GM12878 (cell line): ENCODE measurements around the gene C1orf141. TPM values are rescaled to one million over a fixed set of nuclear protein-coding genes. Genes with fewer than 3 reads are reported as not detected.

Experiments
- BHLHE40 ChIP-seq, 2 experiments: fragments of 450-650 bp in 1 of 2; IDR thresholded peaks; 2 replicates each; pipeline ENCODE4 v1.6.1; 2011 to 2017; ENCODE audit warnings: low read depth in 2 of 2, borderline replicate concordance in 1 of 2, improper control_type of control experiment in 1 of 2, low read length in 1 of 2, mild to moderate bottlenecking in 1 of 2
- CBX3 ChIP-seq: fragments of 200-600 bp; sonication (generic); IDR thresholded peaks from 2 replicates; pipeline ENCODE4 v1.6.1; 2016; ENCODE audit warnings: low read depth, borderline replicate concordance
- CHD2 ChIP-seq: IDR thresholded peaks from 2 replicates; pipeline ENCODE4 v1.6.1; 2011; ENCODE audit warnings: low read depth, low read length, improper control_type of control experiment, borderline replicate concordance
- CREB1 ChIP-seq: IDR thresholded peaks from 2 replicates; pipeline ENCODE4 v1.6.1; 2012; ENCODE audit warnings: low read depth, mild to moderate bottlenecking, inconsistent platforms
- DPF2 ChIP-seq: fragments of 450-650 bp; IDR thresholded peaks from 2 replicates; pipeline ENCODE4 v1.6.1; 2017; ENCODE audit warnings: mild to moderate bottlenecking
- EED ChIP-seq: sonication (generic); IDR thresholded peaks from 2 replicates; pipeline ENCODE4 v1.6.1; 2016; ENCODE audit warnings: antibody characterized with exemption, low read depth
- ETV6 ChIP-seq, 2 experiments: fragments of 450-650 bp in 1 of 2; IDR thresholded peaks in 1 of 2; conservative IDR thresholded peaks in 1 of 2; 2 replicates each; pipeline ENCODE4 v1.6.1; 2014; ENCODE audit warnings: antibody characterized with exemption in 1 of 2, borderline replicate concordance in 1 of 2, low read depth in 1 of 2, mild to moderate bottlenecking in 1 of 2, moderate library complexity in 1 of 2
- PAX5 ChIP-seq: IDR thresholded peaks from 2 replicates; pipeline ENCODE4 v1.6.1; 2011; ENCODE audit warnings: low read depth, low read length, borderline replicate concordance
- POU2F2 ChIP-seq: IDR thresholded peaks from 3 replicates; pipeline ENCODE4 v1.6.1; 2011; ENCODE audit warnings: low read depth, mild to moderate bottlenecking, low read length, borderline replicate concordance
- SRF ChIP-seq, 2 experiments: IDR thresholded peaks; 2 replicates each; pipeline ENCODE4 v1.6.1; 2011; ENCODE audit warnings: low read depth in 2 of 2, low read length in 2 of 2, mild to moderate bottlenecking in 1 of 2, moderate library complexity in 1 of 2
- SUZ12 ChIP-seq: fragments of 200-600 bp; sonication (generic); IDR thresholded peaks from one replicate; pipeline ENCODE4 v1.6.1; 2018; ENCODE audit warnings: antibody characterized with exemption, mild to moderate bottlenecking; ENCODE audit not compliant: unreplicated experiment
- ZZZ3 ChIP-seq: IDR thresholded peaks from 2 replicates; pipeline ENCODE4 v1.6.1; 2011; ENCODE audit warnings: low read depth; ENCODE audit not compliant: control insufficient read depth, insufficient read length
- polyA plus RNA-seq, 11 experiments: library from polyadenylated mRNA; depleted of rRNA in 4 of 11; unstranded in 6 of 11; stranded (reverse) in 5 of 11; fragments of >200 nt; fragmentation: Nextera tagmentation in 4 of 11; fragmentation: Illumina TruSeq in 1 of 11; extraction: Ambion mirVana in 4 of 11; extraction: Trizol in 1 of 11; gene quantifications; 1 replicate in 1 of 11; 2 replicates in 10 of 11; pipeline versions ENCODE4 v1.2.1 to v1.2.3, GENCODE V29; 2011 to 2016; ENCODE audit warnings: inconsistent platforms in 2 of 11, missing spikeins in 2 of 11, low read depth in 1 of 11
- total RNA-seq, 4 experiments: library from RNA; depleted of rRNA in 3 of 4; stranded (reverse); fragments of >200 nt in 3 of 4; fragmentation: Illumina TruSeq in 1 of 4; extraction: Trizol in 1 of 4; gene quantifications; 2 replicates each; pipeline versions ENCODE4 v1.2.1 to v1.2.3, GENCODE V29; 2013 to 2021
- TF ChIP-seq, protein P1 (sequence below): IDR thresholded peaks from 2 replicates; pipeline ENCODE4 v1.6.1; 2012; ENCODE audit warnings: mild to moderate bottlenecking, low read depth, low read length
- TF ChIP-seq, protein P2 (sequence below): fragments of 450-650 bp; formaldehyde crosslinking; IDR thresholded peaks from 2 replicates; pipeline ENCODE4 v1.4.0; 2020; ENCODE audit warnings: mild to moderate bottlenecking, moderate library complexity
- TF ChIP-seq, protein P3 (sequence below): IDR thresholded peaks from 2 replicates; pipeline ENCODE4 v1.6.1; 2011; ENCODE audit warnings: mild to moderate bottlenecking, low read depth, low read length, moderate library complexity; ENCODE audit not compliant: insufficient replicate concordance
- TF ChIP-seq, protein P4 (sequence below): fragments of 450-650 bp; IDR thresholded peaks from 2 replicates; pipeline ENCODE4 v1.6.1; 2017; ENCODE audit warnings: mild to moderate bottlenecking, moderate library complexity

C1orf141 gene
- total and polyA plus RNA-seq, 10 of the 15 experiments (the other 5 are each of a cell fraction or from before 2014, with no cell fraction given), result not detected

DNA sequence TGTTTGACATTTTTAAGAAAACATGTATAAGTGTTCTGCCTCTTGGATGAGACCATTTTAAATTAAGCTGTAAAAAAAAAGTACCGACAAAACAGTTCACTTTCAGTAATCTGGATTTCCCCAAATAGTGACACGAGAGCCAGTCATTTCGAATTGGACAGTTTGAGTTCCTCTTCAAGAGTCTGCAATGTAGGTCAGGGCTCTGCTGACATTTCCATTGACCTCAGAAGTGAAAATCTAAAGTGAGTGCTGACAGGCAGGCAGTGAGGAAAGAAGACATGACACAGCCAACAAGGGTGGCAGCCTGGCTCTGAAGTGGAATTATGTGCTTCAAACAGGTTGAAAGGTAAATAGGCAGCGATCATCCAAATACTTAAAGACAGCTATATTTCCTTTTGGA, 31.4 kb upstream of the C1orf141 start, which contains the start of gene IL23R (continued):
- TF ChIP-seq, protein P1, sequence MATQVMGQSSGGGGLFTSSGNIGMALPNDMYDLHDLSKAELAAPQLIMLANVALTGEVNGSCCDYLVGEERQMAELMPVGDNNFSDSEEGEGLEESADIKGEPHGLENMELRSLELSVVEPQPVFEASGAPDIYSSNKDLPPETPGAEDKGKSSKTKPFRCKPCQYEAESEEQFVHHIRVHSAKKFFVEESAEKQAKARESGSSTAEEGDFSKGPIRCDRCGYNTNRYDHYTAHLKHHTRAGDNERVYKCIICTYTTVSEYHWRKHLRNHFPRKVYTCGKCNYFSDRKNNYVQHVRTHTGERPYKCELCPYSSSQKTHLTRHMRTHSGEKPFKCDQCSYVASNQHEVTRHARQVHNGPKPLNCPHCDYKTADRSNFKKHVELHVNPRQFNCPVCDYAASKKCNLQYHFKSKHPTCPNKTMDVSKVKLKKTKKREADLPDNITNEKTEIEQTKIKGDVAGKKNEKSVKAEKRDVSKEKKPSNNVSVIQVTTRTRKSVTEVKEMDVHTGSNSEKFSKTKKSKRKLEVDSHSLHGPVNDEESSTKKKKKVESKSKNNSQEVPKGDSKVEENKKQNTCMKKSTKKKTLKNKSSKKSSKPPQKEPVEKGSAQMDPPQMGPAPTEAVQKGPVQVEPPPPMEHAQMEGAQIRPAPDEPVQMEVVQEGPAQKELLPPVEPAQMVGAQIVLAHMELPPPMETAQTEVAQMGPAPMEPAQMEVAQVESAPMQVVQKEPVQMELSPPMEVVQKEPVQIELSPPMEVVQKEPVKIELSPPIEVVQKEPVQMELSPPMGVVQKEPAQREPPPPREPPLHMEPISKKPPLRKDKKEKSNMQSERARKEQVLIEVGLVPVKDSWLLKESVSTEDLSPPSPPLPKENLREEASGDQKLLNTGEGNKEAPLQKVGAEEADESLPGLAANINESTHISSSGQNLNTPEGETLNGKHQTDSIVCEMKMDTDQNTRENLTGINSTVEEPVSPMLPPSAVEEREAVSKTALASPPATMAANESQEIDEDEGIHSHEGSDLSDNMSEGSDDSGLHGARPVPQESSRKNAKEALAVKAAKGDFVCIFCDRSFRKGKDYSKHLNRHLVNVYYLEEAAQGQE, result no peak
- peak in 1 of 2 experiments; percentile 68; a peak in 1 of 4 replicates for TF ChIP-seq ETV6 (conservative IDR thresholded peaks at IDR 0.05 in 1 of 2, IDR thresholded peaks at IDR 0.05 in 1 of 2; ENCODE audit: borderline replicate concordance in 1 of 2, low read depth in 1 of 2)
- TF ChIP-seq PAX5, result peak; percentile 70; the same call in 1 of the 2 replicates
- no peak for TF ChIP-seq SRF (IDR thresholded peaks at IDR 0.05; ENCODE audit: low read depth in 2 of 2, low read length in 2 of 2)
- TF ChIP-seq CHD2, result peak; percentile 60; the same call in 1 of the 2 replicates
- 0 out of 3 replicates have a peak, but pooled peaks have one; percentile 55 for TF ChIP-seq POU2F2
- TF ChIP-seq DPF2, result peak; percentile 89
- TF ChIP-seq, protein P2, sequence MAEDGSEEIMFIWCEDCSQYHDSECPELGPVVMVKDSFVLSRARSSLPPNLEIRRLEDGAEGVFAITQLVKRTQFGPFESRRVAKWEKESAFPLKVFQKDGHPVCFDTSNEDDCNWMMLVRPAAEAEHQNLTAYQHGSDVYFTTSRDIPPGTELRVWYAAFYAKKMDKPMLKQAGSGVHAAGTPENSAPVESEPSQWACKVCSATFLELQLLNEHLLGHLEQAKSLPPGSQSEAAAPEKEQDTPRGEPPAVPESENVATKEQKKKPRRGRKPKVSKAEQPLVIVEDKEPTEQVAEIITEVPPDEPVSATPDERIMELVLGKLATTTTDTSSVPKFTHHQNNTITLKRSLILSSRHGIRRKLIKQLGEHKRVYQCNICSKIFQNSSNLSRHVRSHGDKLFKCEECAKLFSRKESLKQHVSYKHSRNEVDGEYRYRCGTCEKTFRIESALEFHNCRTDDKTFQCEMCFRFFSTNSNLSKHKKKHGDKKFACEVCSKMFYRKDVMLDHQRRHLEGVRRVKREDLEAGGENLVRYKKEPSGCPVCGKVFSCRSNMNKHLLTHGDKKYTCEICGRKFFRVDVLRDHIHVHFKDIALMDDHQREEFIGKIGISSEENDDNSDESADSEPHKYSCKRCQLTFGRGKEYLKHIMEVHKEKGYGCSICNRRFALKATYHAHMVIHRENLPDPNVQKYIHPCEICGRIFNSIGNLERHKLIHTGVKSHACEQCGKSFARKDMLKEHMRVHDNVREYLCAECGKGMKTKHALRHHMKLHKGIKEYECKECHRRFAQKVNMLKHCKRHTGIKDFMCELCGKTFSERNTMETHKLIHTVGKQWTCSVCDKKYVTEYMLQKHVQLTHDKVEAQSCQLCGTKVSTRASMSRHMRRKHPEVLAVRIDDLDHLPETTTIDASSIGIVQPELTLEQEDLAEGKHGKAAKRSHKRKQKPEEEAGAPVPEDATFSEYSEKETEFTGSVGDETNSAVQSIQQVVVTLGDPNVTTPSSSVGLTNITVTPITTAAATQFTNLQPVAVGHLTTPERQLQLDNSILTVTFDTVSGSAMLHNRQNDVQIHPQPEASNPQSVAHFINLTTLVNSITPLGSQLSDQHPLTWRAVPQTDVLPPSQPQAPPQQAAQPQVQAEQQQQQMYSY (CRISPR knock-in tag), result no peak
- TF ChIP-seq ZZZ3, result no peak
- peak; percentile 81 to 87 for TF ChIP-seq BHLHE40 (IDR thresholded peaks at IDR 0.05; ENCODE audit: borderline replicate concordance in 1 of 2, low read depth in 2 of 2, low read length in 1 of 2)
- TF ChIP-seq CBX3, result no peak
- TF ChIP-seq EED, result peak; percentile 64
- TF ChIP-seq, protein P3, sequence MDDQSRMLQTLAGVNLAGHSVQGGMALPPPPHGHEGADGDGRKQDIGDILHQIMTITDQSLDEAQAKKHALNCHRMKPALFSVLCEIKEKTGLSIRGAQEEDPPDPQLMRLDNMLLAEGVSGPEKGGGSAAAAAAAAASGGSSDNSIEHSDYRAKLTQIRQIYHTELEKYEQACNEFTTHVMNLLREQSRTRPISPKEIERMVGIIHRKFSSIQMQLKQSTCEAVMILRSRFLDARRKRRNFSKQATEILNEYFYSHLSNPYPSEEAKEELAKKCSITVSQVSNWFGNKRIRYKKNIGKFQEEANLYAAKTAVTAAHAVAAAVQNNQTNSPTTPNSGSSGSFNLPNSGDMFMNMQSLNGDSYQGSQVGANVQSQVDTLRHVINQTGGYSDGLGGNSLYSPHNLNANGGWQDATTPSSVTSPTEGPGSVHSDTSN, result peak; percentile 70
- TF ChIP-seq, protein P4, sequence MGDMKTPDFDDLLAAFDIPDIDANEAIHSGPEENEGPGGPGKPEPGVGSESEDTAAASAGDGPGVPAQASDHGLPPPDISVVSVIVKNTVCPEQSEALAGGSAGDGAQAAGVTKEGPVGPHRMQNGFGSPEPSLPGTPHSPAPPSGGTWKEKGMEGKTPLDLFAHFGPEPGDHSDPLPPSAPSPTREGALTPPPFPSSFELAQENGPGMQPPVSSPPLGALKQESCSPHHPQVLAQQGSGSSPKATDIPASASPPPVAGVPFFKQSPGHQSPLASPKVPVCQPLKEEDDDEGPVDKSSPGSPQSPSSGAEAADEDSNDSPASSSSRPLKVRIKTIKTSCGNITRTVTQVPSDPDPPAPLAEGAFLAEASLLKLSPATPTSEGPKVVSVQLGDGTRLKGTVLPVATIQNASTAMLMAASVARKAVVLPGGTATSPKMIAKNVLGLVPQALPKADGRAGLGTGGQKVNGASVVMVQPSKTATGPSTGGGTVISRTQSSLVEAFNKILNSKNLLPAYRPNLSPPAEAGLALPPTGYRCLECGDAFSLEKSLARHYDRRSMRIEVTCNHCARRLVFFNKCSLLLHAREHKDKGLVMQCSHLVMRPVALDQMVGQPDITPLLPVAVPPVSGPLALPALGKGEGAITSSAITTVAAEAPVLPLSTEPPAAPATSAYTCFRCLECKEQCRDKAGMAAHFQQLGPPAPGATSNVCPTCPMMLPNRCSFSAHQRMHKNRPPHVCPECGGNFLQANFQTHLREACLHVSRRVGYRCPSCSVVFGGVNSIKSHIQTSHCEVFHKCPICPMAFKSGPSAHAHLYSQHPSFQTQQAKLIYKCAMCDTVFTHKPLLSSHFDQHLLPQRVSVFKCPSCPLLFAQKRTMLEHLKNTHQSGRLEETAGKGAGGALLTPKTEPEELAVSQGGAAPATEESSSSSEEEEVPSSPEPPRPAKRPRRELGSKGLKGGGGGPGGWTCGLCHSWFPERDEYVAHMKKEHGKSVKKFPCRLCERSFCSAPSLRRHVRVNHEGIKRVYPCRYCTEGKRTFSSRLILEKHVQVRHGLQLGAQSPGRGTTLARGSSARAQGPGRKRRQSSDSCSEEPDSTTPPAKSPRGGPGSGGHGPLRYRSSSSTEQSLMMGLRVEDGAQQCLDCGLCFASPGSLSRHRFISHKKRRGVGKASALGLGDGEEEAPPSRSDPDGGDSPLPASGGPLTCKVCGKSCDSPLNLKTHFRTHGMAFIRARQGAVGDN, result peak; percentile 78
- TF ChIP-seq SUZ12, result no peak
- TF ChIP-seq CREB1, result peak; percentile 86
